Gastroesophageal sphincter (tissue), 3 donors: ENCODE results near the gene PTAR1.

ENCODE experiments used
- EP300 ChIP-seq: sonication (generic); formaldehyde crosslinking; IDR thresholded peaks from one replicate; pipeline ENCODE4 v1.6.1; 2017; ENCODE audit warnings: antibody characterized with exemption, mild to moderate bottlenecking
- POLR2A ChIP-seq, 2 donors: fragments of 450-650 bp; IDR thresholded peaks; one replicate each; pipeline ENCODE4 v1.6.1; 2017; ENCODE audit warnings: antibody characterized with exemption in 2 of 2, mild to moderate bottlenecking in 2 of 2, moderate library complexity in 1 of 2
- POLR2AphosphoS5 ChIP-seq: sonication (generic); formaldehyde crosslinking; IDR thresholded peaks from one replicate; pipeline ENCODE4 v1.6.1; 2017; ENCODE audit warnings: antibody characterized with exemption
- TF ChIP-seq, protein P1 (sequence below), 4 experiments: fragments of 200-600 bp in 2 of 4; fragments of 450-650 bp in 2 of 4; sonication (generic) in 1 of 4; IDR thresholded peaks; one replicate each; pipeline ENCODE4 v1.5.1; 2017 to 2019; ENCODE audit warnings: antibody characterized with exemption in 4 of 4, mild to moderate bottlenecking in 2 of 4, moderate library complexity in 2 of 4

DNA sequence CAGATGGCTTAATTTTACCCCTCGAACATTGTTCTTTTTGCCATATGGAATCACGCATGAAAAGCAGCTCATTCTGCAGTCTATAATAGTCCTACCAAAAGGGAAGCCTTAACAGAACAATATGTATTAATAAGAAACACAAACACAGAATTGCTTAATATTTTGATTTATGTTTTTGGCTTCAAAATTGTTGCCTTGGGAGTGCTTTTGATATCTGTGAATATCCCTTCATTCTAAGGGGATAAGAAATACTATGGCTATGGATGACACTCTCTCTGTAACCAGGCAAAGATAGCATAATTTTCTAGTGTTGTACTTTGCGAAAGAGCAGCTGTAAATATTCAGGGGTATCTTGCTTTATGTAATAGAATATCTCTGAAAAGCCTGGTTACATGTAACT, 34.5 kb upstream of the PTAR1 start:
- TF ChIP-seq, protein P1, sequence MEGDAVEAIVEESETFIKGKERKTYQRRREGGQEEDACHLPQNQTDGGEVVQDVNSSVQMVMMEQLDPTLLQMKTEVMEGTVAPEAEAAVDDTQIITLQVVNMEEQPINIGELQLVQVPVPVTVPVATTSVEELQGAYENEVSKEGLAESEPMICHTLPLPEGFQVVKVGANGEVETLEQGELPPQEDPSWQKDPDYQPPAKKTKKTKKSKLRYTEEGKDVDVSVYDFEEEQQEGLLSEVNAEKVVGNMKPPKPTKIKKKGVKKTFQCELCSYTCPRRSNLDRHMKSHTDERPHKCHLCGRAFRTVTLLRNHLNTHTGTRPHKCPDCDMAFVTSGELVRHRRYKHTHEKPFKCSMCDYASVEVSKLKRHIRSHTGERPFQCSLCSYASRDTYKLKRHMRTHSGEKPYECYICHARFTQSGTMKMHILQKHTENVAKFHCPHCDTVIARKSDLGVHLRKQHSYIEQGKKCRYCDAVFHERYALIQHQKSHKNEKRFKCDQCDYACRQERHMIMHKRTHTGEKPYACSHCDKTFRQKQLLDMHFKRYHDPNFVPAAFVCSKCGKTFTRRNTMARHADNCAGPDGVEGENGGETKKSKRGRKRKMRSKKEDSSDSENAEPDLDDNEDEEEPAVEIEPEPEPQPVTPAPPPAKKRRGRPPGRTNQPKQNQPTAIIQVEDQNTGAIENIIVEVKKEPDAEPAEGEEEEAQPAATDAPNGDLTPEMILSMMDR (IDR thresholded peaks at IDR 0.05), result no peak
- TF ChIP-seq POLR2AphosphoS5 (no peak), EP300 (no peak), POLR2A (IDR thresholded peaks at IDR 0.05) (no peak)
